Spinal cord (tissue), 10 donors: ENCODE data around the gene MYL5. TPM values are rescaled to one million over a fixed set of nuclear protein-coding genes. Genes with fewer than 3 reads are reported as not detected.
"Not testable (repeated sequence)": the region's sequence is repeated elsewhere in the genome, so short reads cannot be mapped to it uniquely, and the experiment has no call there.

Source experiments
- DNase-seq, 6 donors: peaks; one replicate each; pipeline versions ENCODE4 v3.0.0 to v3.0.0-alpha.2; 2013 to 2015; ENCODE audit warnings: low spot score in 6 of 6, low read depth in 4 of 6
- H3K27ac ChIP-seq: one replicate; pipeline ENCODE4 v1.5.1; 2013; ENCODE audit warnings: low read depth, low read length, control low read depth
- H3K27me3 ChIP-seq: one replicate; pipeline ENCODE4 v1.6.1; 2013; ENCODE audit warnings: low read length; ENCODE audit not compliant: control insufficient read depth, insufficient read depth
- H3K36me3 ChIP-seq: one replicate; pipeline ENCODE4 v1.6.1; 2013; ENCODE audit warnings: low read length; ENCODE audit not compliant: control insufficient read depth, insufficient read depth
- H3K4me1 ChIP-seq: one replicate; pipeline ENCODE4 v1.6.1; 2013; ENCODE audit warnings: low read length; ENCODE audit not compliant: control insufficient read depth, insufficient read depth
- H3K4me3 ChIP-seq: one replicate; pipeline ENCODE4 v1.5.1; 2013; ENCODE audit warnings: low read depth, low read length, control low read depth
- H3K9me3 ChIP-seq: one replicate; pipeline ENCODE4 v1.6.1; 2013; ENCODE audit warnings: low read length; ENCODE audit not compliant: control insufficient read depth, insufficient read depth
- WGBS: methylation state at CpG from one replicate; pipeline ENCODE4 v1.1.5; 2013; ENCODE audit warnings: missing lambda C conversion rate; ENCODE audit not compliant: insufficient coverage; 5-methylcytosine and 5-hydroxymethylcytosine counted together
- polyA plus RNA-seq, 2 donors: library from polyadenylated mRNA; unstranded; fragments of 120-200 nt; gene quantifications; one replicate each; pipeline ENCODE4 v1.2.1, GENCODE V29; 2013; ENCODE audit not compliant: insufficient read length in 2 of 2
- total RNA-seq, 2 donors: library from RNA; depleted of rRNA in 1 of 2; stranded (reverse); fragments of 120-200 nt in 1 of 2; fragments of >200 nt in 1 of 2; gene quantifications; one replicate each; pipeline versions ENCODE4 v1.2.3 to v1.2.4, GENCODE V29; 2013 to 2014
- donor health status: healthy.

Gene MYL5
- total and polyA plus RNA-seq, 4 donors = 5.8 to 27.3 (median 18.0) TPM

DNA sequence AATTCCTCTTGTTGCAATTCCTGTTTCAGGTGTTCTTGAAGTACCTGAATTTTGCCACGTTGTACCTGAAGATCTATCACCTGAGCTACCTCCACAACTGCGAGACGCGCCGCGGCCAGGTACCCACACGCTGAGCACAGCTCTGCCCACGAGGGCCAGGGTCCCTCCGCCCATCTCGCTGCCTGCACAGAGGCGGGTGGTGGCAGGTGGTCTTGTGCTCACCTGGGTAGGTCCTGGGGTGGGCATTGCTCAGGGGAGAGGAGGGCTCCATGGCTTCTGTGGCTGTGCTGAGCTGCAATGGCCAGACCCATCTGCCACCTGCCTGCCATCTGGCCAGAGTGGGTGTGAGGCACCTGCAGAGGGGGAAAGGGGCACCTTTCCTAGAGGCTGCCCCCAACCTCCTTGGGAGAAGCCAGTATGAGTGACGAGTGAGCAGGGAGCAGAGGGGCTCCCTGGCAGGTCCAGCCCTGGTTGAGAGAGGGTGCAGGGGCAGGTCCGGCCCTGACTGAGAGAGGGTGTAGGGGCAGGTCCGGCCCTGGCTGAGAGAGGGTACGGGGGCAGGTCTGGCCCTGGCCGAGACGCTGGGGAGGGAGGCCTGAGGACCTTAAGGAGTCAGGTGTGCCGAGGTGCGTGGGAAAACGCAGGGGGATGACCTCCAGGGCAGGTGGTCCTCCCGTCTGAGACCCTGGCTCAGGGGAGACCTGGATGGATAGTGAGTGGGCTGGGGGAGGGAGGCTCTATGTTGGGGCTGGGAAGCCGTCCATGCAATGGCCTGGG is 38.3 kb upstream of the MYL5 start:
- H3K4me1 ChIP-seq = peaks cover 10% of the 10 kb centered on the region
- no peak overlapping the region for H3K4me3 ChIP-seq
- H3K27ac ChIP-seq = no peak overlapping the region
- DNase-seq = no peak
- peaks cover 3% of the 10 kb centered on the region for H3K36me3 ChIP-seq
- no peaks in the 10 kb centered on the region for H3K9me3 ChIP-seq
- 86% methylated on average over 22 of the region's 22 CpGs for WGBS
- H3K27me3 ChIP-seq = no peaks in the 10 kb centered on the region

DNA sequence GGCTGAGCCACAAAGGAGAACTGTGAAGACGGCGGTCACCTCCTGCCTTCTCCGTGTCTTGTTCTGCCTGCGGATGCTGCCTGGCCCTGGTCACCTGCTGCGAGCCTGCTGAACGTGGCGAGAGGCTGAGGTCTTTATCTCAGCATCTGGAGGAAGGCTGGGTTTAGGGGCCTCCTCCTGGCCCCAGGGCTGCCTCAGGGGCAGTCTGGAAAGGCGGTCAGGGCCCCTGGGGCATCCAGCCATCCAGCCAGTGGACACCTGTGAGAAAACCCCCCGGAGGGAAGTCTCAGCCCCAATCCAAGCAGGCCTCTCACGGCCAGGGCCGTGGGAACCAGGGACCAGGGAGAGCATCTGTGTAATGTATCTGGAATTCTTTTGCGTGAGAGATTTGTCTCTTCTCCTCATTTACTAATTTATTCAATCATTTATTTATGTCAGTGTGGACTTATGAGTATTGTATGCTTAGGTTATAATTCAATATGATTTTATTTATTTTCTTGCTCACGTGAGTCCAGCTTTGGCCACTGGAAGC is 37.6 kb upstream of the MYL5 start:
- Histone ChIP-seq H3K27me3 (no peaks in the 10 kb centered on the region), H3K9me3 (no peaks in the 10 kb centered on the region), H3K4me1 (peaks cover 10% of the 10 kb centered on the region), H3K36me3 (peaks cover 3% of the 10 kb centered on the region), H3K4me3 (no peak overlapping the region), H3K27ac (no peak overlapping the region)
- DNase-seq = no peak
- 80% methylated on average over 7 of the region's 13 CpGs for WGBS

DNA sequence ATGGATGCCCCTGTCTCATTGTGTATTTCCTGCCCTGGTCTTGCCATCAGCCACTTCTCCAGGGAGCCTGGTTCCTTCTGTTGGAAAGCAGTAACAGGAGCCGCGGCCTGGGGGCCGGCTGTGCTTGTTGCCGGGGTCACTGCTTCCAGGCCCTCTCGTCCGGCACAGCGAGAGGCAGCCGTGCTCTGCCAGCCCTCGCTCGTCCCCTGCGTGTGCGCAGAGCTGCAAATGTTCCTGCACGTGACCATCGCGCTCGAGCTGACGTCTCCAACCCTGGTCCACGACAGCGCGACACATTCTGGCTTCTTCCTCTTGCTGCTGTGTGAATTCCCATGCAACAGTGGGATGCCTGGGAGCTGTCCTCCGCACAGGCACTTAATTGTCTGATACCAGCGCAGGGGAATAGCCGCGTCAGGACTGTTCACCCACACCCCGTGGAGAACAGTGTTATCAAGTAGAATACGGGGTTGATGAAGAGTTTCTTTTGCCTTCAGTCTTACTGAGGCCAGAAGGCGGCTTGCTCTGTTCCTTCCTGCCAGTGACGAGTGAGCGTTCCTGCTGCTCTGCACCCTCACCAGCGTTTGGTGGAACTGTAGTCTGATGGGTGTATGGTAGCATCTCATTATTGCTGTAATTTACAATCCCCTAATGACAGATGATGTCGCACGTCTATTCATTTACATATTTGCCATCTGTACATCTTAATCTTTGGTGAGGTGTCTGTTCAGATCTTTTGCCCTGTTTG is 36.6 kb upstream of the MYL5 start:
- Histone ChIP-seq H3K9me3 (no peaks in the 10 kb centered on the region), H3K27me3 (no peaks in the 10 kb centered on the region), H3K36me3 (peaks cover 3% of the 10 kb centered on the region), H3K27ac (peak overlapping the region; percentile 25), H3K4me1 (peaks cover 10% of the 10 kb centered on the region), H3K4me3 (no peak overlapping the region)
- peak in 5 of 6 donors; percentile 12 to 90 (median 37) for DNase-seq
- WGBS = 44% methylated on average over 26 of the region's 32 CpGs

DNA sequence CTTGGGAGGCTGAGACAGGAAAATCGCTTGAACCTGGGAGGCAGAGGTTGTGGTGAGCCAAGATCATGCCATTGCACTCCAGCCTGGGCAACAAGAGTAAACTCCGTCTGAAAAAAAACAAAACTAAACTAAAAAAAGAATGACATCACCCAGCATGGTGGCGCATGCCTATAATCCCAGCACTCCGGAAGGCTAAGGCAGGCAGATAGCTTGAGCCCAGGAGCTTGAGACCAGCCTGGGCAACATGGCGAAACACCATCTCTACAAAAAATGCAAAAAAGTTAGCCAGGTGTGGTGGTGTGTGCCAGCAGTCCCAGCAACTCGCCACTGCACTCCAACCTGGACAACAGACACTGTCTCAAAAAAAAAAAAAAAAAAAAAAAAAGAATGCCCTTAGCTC is 32.0 kb upstream of the MYL5 start:
- H3K4me1 ChIP-seq, H3K9me3 ChIP-seq, DNase-seq, H3K27ac ChIP-seq, H3K36me3 ChIP-seq, H3K27me3 ChIP-seq, H3K4me3 ChIP-seq: not testable (repeated sequence)
- 88% methylated on average over 4 of the region's 6 CpGs for WGBS

DNA sequence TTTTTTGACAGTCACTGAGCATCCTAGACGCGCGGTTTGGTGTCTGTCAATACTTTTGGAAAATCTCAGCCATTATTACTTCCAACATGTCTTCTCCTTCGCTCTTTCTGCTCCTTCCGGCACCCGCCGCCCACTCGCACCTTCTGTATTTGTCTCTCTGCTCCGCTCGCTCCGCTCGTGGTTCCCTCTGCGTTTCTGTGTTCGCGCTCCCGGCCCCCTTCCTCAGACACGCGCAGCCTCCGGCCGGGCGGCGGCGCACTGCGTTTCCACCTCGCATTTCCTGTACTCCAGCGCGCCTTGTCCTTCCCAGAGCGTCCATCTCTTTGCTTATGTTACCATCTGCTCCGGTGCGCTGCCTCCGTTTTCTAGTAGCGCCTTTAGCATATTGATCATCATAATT is 27.9 kb upstream of the MYL5 start:
- DNase-seq = peak in 2 of 6 donors; percentile 58 to 62
- peaks cover 19% of the 10 kb centered on the region for H3K27me3 ChIP-seq

DNA sequence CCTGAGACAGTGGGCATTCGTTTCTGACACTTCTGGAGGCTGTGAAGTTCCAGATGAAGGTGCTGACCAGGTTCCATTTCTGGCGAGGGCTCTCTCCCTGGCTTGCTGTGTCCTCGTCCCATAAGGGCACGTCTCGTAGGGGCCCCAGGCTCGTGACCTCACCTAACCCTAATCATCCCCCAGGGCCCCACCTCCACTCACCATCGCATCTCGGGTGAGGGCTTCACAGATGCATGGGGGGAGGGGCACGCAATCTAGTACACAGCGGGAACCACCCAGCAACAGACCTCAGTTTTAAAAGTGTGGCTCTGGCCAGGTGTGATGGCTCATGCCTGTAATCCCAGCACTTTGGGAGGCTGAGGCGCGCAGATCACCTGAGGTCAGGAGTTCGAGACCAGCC is 26.9 kb upstream of the MYL5 start:
- Histone ChIP-seq H3K27me3 (peaks cover 23% of the 10 kb centered on the region), H3K27ac (no peak overlapping the region)

More for the DNA sequence above, 27.9 kb upstream of the MYL5 start:
- WGBS = 50% methylated on average over 32 of the region's 32 CpGs
- H3K27ac ChIP-seq = no peak overlapping the region
- peaks cover 3% of the 10 kb centered on the region for H3K36me3 ChIP-seq
- no peaks in the 10 kb centered on the region for H3K9me3 ChIP-seq
- peak overlapping the region; percentile 18 for H3K4me3 ChIP-seq
- H3K4me1 ChIP-seq = peaks cover 15% of the 10 kb centered on the region

DNA sequence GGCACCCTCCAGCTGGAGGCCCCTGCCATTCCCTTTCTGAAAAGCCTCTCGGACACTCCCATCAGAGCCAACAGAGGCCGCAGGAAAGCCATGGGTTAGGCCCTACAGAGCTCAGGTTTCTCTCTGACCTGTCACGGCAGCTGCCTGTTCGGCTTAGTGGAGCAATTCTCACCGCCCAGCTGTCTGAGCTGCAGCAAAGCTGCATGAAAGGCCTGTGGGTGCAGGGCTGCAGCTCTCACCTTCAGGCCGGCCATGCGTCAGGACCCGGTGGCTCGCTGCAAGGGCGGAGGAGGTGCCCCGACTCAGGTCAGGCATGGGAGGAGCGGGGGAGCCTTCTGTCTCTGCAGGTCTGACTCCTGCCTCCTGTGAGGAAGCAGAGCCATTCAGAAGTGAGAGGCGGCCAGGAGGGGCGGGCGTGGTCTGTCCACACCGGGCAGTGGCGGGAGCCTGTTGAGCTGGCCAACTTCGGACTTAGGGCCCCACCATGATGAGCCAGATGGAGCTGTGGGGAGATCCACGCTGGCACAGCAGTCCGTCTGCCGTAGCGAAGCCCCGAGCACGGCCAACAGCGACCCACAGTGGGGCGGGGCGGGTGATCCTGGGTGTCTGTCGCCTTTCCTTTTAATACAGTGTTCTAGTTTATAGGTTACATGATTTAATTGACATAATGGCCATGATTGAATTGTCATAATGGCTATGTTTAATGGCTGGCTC is 25.6 kb upstream of the MYL5 start:
- Histone ChIP-seq H3K4me3 (no peak overlapping the region), H3K27me3 (peaks cover 23% of the 10 kb centered on the region), H3K36me3 (peaks cover 3% of the 10 kb centered on the region), H3K4me1 (peaks cover 29% of the 10 kb centered on the region), H3K27ac (no peak overlapping the region), H3K9me3 (no peaks in the 10 kb centered on the region)
- DNase-seq = no peak
- WGBS = 66% methylated on average over 27 of the region's 28 CpGs

More for the DNA sequence above, 26.9 kb upstream of the MYL5 start:
- 67% methylated on average over 9 of the region's 13 CpGs for WGBS
- H3K9me3 ChIP-seq = no peaks in the 10 kb centered on the region
- peaks cover 23% of the 10 kb centered on the region for H3K4me1 ChIP-seq
- H3K4me3 ChIP-seq = no peak overlapping the region
- DNase-seq = no peak
- H3K36me3 ChIP-seq = peaks cover 3% of the 10 kb centered on the region

DNA sequence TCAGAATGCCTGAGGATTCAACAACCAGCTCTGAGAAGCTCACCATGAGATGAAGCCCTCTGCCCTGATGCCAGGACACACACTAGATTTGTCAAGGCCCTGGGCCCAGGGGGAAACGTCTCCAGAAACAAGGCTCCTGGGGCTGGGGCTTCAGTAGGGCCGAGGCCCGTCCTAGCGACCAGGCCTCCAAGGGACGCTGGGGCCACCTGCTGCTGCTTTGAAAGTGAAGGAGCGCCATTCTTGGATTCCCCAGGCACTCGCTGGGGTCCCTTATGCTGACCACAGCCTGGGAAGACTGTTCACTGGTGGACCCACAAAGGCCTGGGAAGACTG is 25.1 kb upstream of the MYL5 start:
- Histone ChIP-seq H3K4me1 (peaks cover 29% of the 10 kb centered on the region), H3K27me3 (peaks cover 23% of the 10 kb centered on the region), H3K9me3 (no peaks in the 10 kb centered on the region), H3K27ac (no peak overlapping the region), H3K4me3 (no peak overlapping the region), H3K36me3 (peaks cover 3% of the 10 kb centered on the region)
- WGBS = 88% methylated on average over 7 of the region's 7 CpGs
- no peak for DNase-seq

DNA sequence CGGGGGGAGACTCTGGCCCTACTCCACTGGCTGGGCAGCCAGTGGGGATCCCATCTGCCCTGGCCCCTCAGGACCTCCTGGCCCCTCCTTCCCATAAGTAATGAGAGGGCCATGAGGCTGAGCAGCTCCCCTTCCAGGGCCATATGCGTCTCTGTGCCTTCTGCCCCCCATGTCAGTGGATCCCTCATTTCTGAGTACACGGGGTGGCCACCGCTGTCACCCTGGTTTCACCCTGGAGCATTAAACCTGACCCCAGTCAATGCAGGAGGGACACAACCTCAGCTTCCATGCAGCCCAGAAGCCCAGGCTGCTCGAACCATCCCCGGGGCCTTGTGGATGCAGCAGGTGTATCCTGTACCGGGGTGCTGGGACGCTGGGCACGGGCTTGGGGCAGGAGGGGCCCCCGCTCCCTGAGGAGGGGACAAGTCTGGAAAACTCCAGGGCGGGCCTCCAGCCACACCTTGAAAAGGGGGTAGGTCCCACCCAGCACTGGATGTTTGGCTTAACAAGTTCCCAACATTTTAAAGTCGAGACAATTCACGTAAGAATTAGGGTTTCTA is 24.5 kb upstream of the MYL5 start:
- Histone ChIP-seq H3K36me3 (peaks cover 3% of the 10 kb centered on the region), H3K9me3 (no peaks in the 10 kb centered on the region), H3K4me3 (no peak overlapping the region), H3K4me1 (peaks cover 29% of the 10 kb centered on the region), H3K27ac (no peak overlapping the region), H3K27me3 (peaks cover 23% of the 10 kb centered on the region)
- no peak for DNase-seq
- 89% methylated on average over 12 of the region's 13 CpGs for WGBS
